Measurements from ENCODE around the gene NCKAP1. TPM values are rescaled to one million over a fixed set of nuclear protein-coding genes. Genes with fewer than 3 reads are reported as not detected.
"Not testable (repeated sequence)": the region's sequence is repeated elsewhere in the genome, so short reads cannot be mapped to it uniquely, and the experiment has no call there.

NCKAP1 gene
- total RNA-seq, 1 donor from 2014 or later, result 128 TPM

DNA sequence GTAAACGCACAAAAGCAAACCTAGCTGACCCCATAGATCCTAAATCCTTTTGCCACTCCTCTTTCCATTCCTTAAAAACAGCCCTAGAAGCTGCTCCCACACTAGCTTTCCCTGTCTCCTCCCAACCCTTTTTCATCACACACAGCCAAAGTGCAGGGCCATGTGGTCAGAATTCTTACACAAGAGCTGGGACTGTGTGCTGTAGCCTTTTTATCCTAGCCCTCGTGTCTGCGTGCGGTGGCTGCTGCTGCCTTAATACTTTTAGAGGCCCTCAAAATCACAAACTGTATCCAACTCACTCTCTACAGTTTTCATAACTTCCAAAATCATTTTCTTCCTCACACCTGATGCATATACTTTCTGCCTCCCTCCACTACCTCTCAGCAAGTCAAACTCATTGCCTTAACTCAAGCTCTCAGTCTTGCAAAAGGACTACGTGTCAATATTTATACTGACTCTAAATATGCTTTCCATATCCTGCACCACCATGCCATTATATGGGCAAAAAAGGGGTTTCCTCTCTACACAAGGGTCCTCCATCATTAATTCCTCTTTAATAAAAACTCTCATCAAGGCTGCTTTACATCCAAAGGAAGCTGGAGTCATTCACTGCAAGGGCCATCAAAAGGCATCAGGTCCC lies 9.3 kb upstream of the NCKAP1 start:
- ATAC-seq (ENCODE audit: poor library complexity); intact Hi-C loops (cut with DNase I); DNase-seq: not testable (repeated sequence)

DNA sequence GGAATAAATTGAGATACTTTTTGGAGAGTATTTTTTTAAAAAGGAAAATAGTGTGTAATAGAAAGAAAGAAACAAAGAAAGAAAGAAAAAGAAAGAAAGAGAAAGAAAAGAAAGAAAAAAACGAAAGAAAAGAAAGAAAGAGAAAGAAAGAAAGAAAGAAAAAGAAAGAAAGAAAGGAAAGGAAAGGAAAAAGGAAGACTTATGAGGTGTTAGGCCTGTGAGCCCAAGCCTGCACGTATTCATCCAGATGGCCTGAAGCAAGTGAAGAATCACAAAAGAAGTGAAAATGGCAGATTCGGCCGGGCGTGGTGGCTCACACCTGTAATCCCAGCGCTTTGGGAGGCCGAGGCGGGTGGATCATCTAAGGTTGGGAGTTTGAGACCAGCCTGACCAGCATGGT lies 5.3 kb upstream of the NCKAP1 start:
- DNase-seq; intact Hi-C loops (cut with DNase I); ATAC-seq (ENCODE audit: poor library complexity): not testable (repeated sequence)

DNA sequence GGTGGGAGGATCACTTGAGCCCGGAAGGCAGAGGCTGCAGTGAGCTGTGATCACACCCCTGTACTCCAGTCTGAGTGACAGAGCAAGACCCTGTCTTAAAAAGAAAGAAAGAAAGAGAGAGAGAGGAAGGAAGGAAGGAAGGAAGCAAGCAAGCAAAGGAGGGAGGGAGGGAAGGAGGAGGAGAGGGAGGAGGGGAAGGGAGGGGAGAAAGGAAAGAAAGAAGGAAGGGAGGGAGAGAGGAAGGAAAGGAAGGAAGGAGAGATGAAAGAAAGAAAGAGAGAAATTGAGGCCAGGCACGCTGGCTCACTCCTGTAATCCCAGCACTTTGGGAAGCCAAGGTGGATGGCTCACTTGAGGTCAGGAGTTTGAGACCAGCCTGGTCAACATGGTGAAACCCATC lies 2.3 kb upstream of the NCKAP1 start:
- DNase-seq (no peak), ATAC-seq (ENCODE audit: poor library complexity) (no peak)
- intact Hi-C loops (cut with DNase I), result loop anchor here (2.0 kb wide), 1 partner anchor 32 kb away; no protein-coding TSS in a partner anchor

DNA sequence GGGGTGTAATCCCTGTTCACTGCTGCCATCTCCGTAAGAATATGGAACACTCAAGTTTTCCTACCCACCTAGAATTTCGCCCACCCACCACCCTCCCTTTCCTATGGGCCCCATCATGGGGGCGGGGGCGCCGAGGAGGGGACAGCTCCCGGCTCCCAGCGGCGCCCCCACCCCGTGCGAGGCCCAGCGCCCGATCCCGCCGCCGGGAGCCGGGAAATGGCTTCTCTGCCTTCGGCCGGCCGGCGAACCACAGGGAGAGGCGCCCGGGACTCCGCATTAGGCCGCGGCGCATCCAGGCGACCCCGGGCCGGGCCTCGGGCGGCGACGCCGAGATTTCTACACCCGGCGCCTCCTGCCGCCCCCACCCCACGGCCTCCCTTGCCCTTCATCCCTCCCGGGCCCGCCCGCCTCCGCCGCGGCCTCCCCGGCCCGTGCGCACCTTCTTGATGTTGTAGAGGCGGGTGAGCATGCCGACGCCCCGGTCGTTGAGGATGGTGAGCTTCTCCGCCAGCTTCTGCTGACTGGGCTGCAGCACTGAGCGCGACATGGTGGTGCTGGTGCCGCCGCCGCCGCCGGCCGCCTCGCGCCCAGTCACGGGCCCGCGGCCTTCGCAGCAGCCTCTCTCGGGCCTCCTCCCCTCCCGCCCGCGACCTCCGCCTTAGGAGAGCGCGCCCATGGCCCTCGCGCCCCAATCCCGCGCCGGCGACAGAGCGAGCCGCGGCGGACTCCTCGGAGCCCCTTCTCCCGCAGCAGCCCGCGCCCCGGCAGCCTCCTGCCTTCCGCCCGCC lies 510 bp downstream of the NCKAP1 start:
- intact Hi-C loops (cut with DNase I), result loop anchor here (5.0 kb wide), 1 partner anchor 40 kb away; no protein-coding TSS in a partner anchor
- ATAC-seq (ENCODE audit: poor library complexity) (peak; percentile 69), DNase-seq (no peak)

DNA sequence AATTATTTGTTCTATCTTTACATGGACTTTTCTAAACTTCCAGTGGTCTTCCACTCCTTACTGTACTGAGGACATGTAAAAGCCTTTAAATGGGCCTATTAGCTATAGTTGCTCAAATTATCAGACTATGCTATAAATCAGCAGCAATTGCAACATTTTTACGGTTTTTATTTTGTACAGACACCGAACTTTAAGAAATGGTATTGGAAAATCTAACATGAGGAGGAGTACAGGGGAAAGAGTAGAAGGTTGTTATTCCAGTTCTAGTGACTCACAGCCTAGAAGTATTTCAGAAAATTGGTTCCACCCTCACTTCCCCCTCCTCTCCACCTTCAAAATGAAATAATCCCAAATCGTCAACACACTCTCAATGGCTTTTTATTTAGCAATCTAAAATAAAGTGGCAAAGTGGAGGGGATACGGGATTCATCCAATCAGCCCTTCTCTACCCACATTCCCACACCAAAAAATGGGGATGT lies 1.1 kb downstream of the NCKAP1 start:
- ATAC-seq (ENCODE audit: poor library complexity), result peak; percentile 14

DNA sequence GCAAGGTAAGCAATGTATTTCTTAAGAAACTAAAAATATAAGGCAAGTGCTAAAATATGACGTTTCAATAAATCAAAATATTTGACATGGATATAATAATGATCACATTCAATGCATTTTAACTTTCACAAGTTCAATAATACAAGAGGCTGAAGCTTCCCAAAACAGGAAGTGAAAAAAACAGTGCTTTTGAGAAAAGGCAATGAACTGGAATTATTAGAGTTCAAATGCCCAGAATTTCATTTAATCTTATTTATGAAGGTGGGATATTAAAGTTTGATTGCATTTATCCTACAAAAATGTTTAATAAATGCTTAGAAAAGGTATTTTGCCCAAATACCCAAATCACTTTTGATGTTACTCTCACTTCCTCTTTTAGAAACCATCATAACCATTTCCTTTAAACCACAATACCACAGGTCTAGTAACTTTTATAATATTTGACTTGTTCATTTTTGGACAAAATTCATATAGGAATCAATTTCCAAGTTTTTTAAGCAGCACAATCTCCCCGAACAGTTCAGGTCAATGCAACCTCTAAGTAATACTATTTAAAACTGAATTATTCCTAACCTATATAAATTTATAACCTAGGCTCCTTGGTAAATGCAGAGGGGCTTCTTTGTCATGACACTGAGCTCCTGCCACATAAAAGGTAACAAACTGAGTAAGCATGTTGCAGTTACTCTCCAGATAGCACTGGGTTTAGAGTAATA lies 2.1 kb downstream of the NCKAP1 start:
- intact Hi-C loops (cut with DNase I), result loop anchor here (5.0 kb wide), 1 partner anchor 39 kb away; no protein-coding TSS in a partner anchor
- DNase-seq (no peak), ATAC-seq (ENCODE audit: poor library complexity) (no peak)

More for the DNA sequence above, 1.1 kb downstream of the NCKAP1 start:
- intact Hi-C loops (cut with DNase I), result loop anchor here (5.0 kb wide), 1 partner anchor 40 kb away; no protein-coding TSS in a partner anchor
- DNase-seq, result no peak

DNA sequence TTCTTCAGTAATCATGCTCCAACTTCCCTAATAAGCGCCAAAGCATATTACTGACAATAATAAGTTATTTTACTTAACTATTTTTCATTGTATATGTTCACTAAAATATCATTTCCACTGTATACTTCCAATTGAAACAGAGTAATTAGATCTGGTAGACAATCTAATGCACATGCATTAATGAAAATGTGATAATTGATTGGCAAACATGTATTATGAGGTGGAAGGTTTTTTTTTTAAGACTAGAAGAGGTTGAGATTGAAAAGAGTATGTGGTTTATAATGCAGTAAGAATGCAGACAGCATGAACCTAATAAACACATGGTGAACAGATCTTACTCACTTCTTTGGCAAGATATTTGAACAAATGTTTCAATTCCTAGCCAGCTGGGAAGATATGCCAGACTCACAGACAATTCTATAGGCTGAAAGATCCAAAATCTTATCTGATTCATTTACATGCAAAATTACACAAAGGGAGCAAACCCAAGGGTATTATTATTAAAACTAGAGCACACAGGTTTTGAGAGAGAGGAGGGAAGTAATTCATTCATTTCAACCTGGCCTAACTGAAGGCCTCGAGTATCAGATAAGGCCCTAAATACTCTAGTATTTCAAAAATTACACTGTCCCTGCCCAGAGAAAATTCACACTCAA lies 2.8 kb downstream of the NCKAP1 start:
- no peak for DNase-seq
- no peak for ATAC-seq (ENCODE audit: poor library complexity)
- intact Hi-C loops (cut with DNase I), result loop anchor here (5.0 kb wide), 1 partner anchor 38 kb away; no protein-coding TSS in a partner anchor

DNA sequence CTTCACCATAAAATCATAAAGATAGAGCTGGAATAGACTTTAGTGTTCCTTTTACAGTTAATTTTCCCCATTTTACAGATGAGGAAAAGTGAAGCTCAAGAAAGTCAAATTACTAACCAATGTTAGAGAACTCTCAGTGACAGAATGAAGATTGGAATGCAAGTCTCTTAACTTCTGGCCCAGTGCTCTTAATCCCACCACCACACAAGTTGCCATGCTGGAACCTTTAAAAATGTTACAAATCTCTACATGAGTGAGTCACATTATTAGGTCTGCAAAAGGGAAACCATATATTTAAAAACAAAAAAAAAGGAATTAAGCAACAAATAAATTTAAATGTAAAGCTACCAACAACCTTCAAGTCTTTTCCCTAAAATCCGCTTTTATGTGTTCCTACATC lies 3.5 kb downstream of the NCKAP1 start:
- intact Hi-C loops (cut with DNase I), result loop anchor here (5.0 kb wide), 1 partner anchor 38 kb away; no protein-coding TSS in a partner anchor
- DNase-seq (no peak), ATAC-seq (ENCODE audit: poor library complexity) (no peak)

DNA sequence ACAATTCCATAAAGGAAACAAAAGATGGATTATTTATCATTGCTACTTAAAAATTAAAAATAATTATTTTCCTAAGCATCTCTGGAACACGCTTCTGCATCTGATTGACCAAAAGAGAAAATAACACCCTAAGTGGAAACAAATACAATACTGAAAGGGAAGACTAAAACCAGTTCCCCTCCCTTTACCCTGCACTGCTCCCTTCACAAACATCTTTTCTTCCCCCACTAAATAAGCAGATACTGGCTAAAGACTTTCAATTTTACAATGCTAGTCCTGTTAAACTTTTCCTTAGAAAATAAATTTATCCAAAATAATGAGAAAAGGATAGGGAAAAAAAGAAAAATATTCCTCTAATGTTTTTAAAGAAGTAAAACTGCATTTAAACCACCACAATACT lies 4.3 kb downstream of the NCKAP1 start:
- no peak for ATAC-seq (ENCODE audit: poor library complexity)
- no peak for DNase-seq
- intact Hi-C loops (cut with DNase I), result no loop called here

DNA sequence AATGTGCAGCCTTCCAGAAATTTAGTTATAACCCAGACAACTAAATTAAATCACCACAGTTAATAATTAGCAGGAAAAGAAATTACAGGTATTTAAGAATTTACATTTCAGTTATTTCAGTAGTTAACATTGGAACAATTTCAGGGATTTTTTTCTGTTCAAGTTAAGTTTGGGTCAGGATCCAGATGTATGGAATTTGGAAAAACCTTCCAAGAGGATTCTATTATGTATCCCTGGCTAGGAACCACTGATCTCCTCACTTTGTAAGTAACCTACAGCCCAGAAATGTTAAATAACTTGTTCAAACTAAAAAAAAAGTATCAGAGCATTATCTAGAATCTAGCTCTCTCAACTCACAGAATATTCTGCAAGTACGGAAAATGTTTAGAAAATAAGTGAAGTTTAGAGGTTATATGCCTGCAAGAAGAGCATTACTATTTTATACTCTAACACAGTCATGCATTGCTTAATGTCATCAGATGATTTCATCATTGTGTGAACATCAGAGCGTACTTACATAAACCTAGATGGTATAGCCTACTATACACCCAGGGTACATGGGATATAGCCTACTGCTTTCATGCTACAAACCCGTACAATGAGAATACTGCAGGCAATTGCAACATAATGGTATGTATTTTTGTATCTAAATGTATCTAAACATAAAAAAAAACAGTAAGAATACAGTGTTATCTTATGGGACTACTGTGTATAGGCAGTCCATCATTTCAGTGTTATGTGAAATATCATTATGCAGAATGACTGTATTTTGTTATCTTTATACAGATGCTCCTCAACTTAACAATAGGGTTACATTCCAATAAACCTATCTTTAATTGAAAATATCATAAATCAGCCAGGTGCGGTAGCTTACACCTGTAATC lies 6.1 kb downstream of the NCKAP1 start:
- DNase-seq (no peak), ATAC-seq (ENCODE audit: poor library complexity) (no peak)
- intact Hi-C loops (cut with DNase I), result no loop called here

DNA sequence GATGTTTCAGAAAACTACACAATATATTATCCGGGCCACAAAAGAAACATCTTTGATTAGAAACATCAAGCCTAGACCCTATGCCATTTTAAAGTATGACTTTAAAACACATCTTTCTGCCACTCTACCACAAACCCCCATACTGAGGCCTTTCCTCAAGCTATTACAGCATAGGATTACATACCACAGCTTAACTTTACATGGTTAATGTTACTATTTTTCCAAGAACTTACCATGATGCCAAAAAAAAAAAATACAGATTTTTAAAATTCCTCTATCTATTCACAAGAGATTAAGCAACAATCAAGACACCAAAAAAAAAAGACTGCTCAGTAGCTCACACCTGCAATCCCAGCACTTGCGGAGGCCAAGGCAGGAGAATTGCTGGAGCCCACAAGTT lies 9.0 kb downstream of the NCKAP1 start:
- ATAC-seq (ENCODE audit: poor library complexity) (no peak), DNase-seq (no peak)
- intact Hi-C loops (cut with DNase I), result no loop called here

DNA sequence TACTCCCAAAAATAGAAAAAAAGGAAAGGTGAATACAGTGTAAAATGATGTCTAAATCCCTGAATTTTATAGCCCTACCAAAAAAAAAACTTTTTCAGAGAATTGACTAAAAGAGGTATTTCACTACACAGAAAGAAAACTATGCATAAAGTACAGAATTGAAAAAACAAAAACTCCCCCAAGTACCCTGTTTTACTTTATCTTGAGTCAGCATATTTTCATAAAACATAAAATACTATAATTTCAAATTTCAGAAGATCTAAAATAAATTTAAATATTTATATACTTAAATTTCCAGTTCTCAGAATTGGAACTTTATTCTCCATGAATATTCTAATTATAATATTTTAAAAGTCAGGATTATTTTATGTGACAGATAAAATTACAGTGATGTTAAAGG lies 10.1 kb downstream of the NCKAP1 start:
- ATAC-seq (ENCODE audit: poor library complexity), result no peak
- intact Hi-C loops (cut with DNase I), result no loop called here
- no peak for DNase-seq

DNA sequence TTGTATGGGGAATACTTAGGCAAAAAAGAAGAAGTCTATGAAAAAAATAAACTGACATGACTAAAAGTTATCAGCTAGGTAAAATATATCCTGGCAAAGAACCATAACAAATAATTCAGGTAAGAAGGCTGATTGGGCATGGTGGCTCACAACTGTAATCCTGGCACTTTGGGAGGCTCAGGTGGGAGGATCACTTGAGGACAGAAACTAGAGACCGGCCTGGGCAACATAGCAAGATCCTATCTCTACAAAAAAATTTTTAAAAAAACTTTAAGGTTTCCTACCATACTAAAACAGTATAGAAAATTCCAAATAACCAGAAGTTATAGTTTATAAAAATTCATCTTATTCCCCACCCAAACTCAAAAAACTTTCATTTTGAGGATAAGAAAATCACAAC lies 10.8 kb downstream of the NCKAP1 start:
- intact Hi-C loops (cut with DNase I), result no loop called here
- DNase-seq (no peak), ATAC-seq (ENCODE audit: poor library complexity) (no peak)

DNA sequence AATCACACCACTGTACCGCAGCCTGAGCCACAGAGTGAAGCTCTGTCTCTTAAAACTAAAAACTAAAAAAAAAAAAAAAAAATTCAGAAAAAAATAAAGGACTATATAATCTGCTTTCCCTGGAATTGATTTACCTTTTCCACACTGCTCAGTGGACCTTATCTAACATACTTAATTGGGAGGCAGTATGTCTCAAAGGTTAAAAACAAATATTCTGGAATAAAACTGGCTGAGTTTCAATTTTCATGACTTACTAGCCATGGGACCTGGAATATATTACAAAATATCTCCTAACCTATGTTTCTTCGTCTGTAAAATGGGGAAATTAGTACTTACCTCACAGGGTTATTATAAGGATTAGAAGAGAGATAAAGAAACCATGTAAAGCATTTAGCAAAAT lies 11.8 kb downstream of the NCKAP1 start:
- DNase-seq (no peak), ATAC-seq (ENCODE audit: poor library complexity) (peak; percentile 8)
- intact Hi-C loops (cut with DNase I), result no loop called here

DNA sequence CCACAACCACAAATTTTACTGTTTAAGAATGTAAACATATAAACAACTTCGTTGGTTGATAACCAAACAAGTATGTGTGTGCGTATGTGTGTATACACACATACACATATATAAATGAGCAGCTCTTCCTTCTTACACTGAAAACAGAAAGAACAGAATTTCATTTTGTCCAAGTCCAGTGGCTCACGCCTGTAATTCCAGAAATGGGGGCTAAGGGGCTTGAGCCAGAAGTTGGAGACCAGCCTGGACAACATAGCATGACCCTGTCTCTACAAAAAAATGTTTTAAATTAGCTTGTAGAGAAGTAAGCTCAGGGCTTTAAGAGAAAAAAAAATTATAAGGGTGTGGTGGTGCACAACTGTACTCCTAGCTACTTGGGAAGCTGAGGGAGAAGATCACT lies 12.3 kb downstream of the NCKAP1 start:
- ATAC-seq (ENCODE audit: poor library complexity) (no peak), DNase-seq (no peak)
- intact Hi-C loops (cut with DNase I), result no loop called here

DNA sequence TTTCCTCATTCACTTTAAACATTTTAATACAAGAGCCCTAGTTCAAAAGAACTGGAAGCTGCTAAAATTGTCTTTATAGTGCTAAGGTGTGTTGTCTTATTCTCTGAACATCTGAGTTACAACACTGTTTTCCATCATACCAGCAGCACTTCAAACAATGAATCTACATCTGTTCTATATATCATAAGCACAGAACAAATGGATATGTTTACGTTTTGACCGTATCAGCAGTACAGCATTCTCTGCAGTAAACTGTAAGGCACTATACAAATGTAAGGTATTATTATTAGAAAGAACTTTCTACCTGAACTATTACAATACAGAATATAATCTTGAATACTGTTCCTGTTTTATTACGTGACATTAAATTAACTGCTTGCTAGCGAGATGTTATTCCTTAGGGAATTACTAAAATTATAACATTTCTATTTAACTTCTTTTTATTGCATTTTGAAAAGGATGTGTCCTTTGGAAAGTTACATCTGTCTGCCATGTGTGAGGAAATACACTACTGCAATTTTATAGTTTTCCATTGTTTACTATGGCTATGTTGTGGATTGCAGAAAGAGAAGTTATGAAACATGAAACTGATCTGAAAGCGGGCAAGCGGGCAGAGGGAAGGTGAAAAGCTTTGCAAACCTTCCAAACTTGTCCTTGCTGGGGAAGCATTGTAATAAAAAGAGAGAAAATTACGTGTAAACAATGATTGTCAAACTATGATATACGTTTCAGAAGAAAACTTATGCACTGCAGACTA lies 13.7 kb downstream of the NCKAP1 start:
- intact Hi-C loops (cut with DNase I), result no loop called here
- ATAC-seq (ENCODE audit: poor library complexity), result no peak
- no peak for DNase-seq

DNA sequence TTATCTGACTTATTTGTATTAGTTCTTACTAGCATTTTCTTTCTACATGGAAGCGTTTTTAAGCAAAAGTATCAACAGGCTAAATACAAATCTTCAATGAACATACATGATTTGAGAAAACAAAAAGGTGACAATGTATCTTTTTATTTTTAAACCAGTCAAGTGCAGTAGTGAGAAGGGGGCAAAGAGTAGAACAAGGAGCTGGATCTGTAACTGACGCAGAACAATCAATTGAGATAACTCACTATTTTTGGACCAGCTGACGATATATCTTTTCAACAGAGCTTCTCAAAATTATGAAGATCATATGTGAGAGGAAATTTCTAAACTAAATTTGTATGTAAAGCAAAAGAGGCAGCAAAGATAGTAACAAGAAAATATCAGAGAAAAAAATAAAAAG lies 15.5 kb downstream of the NCKAP1 start:
- intact Hi-C loops (cut with DNase I), result no loop called here
- ATAC-seq (ENCODE audit: poor library complexity) (peak; percentile 54), DNase-seq (no peak)

Data from Right ventricle myocardium superior (tissue), 1 donor.